ENCODE measurements around the gene SERINC5. TPM values are rescaled to one million over a fixed set of nuclear protein-coding genes. Genes with fewer than 3 reads are reported as not detected.
A peak's percentile ranks its signal among the peaks of the same experiment; 100 is the strongest.
"Not testable (repeated sequence)": the region's sequence is repeated elsewhere in the genome, so short reads cannot be mapped to it uniquely, and the experiment has no call there.

The SERINC5 gene
- total and polyA plus RNA-seq, 3 donors from 2014 or later: 62.3 to 217 (median 158) TPM

GRCh38 chr5:80275347-80275746 lies 19.5 kb upstream of the SERINC5 start:
- TF ChIP-seq, protein P1, sequence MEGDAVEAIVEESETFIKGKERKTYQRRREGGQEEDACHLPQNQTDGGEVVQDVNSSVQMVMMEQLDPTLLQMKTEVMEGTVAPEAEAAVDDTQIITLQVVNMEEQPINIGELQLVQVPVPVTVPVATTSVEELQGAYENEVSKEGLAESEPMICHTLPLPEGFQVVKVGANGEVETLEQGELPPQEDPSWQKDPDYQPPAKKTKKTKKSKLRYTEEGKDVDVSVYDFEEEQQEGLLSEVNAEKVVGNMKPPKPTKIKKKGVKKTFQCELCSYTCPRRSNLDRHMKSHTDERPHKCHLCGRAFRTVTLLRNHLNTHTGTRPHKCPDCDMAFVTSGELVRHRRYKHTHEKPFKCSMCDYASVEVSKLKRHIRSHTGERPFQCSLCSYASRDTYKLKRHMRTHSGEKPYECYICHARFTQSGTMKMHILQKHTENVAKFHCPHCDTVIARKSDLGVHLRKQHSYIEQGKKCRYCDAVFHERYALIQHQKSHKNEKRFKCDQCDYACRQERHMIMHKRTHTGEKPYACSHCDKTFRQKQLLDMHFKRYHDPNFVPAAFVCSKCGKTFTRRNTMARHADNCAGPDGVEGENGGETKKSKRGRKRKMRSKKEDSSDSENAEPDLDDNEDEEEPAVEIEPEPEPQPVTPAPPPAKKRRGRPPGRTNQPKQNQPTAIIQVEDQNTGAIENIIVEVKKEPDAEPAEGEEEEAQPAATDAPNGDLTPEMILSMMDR (IDR thresholded peaks at IDR 0.05): peak in 2 of 3 experiments; percentile 31 to 32
- no peak for TF ChIP-seq POLR2A (IDR thresholded peaks at IDR 0.05)
- no peak overlapping the region for H3K27ac ChIP-seq
- peak; percentile 54 for DNase-seq
- no peaks in the 10 kb centered on the region for H3K27me3 ChIP-seq
- no peaks in the 10 kb centered on the region for H3K36me3 ChIP-seq (ENCODE audit: low read depth, missing control alignments)
- 76 to 79% methylated on average over 2 of the region's 2 CpGs for WGBS, 2 donors
- H3K4me3 ChIP-seq: no peak overlapping the region
- intact Hi-C loops (cut with DNase I; ENCODE audit: low total_unique reads): loop anchor here (10.0 kb wide), 1 partner anchor 181 kb away; no protein-coding TSS in a partner anchor
- no peaks in the 10 kb centered on the region for H3K4me1 ChIP-seq
- H3K9me3 ChIP-seq: no peaks in the 10 kb centered on the region

GRCh38 chr5:80270543-80270942 lies 14.7 kb upstream of the SERINC5 start:
- H3K27me3 ChIP-seq; H3K4me3 ChIP-seq; H3K9me3 ChIP-seq; H3K4me1 ChIP-seq; DNase-seq; H3K36me3 ChIP-seq (ENCODE audit: low read depth, missing control alignments); H3K27ac ChIP-seq: not testable (repeated sequence)
- intact Hi-C loops (cut with DNase I; ENCODE audit: low total_unique reads): loop anchor here (10.0 kb wide), 1 partner anchor 176 kb away; no protein-coding TSS in a partner anchor
- 81 to 90% methylated on average over 2 of the region's 2 CpGs for WGBS, 2 donors

DNA sequence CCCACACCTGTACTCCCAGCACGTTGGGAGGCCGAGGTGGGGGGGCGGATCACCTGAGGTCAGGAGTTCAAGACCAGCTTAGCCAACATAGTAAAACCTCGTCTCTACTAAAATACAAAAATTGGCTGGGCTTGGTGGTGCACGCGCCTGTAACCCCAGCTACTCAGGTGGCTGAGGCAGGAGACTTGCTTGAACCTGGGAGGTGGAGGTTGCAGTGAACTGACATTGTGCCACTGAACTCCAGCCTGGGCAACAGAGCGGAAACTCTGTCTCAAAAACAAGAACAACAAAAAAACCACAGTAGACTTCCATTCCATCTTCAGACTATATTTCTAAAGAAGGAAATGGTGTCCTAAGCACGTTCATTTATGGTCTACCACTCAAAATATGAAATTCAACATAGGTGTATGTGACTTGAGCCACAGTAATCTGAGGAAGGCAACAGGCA lies 14.2 kb upstream of the SERINC5 start:
- 83 to 92% methylated on average over 8 of the region's 8 CpGs for WGBS, 2 donors
- H3K27ac ChIP-seq: no peak overlapping the region
- no peaks in the 10 kb centered on the region for H3K9me3 ChIP-seq
- no peak overlapping the region for H3K4me3 ChIP-seq
- H3K36me3 ChIP-seq (ENCODE audit: low read depth, missing control alignments): no peaks in the 10 kb centered on the region
- no peaks in the 10 kb centered on the region for H3K4me1 ChIP-seq
- no peak for TF ChIP-seq POLR2A (IDR thresholded peaks at IDR 0.05)
- TF ChIP-seq, protein P1 (IDR thresholded peaks at IDR 0.05): no peak
- intact Hi-C loops (cut with DNase I; ENCODE audit: low total_unique reads): loop anchor here (10.0 kb wide), 1 partner anchor 175 kb away; no protein-coding TSS in a partner anchor
- DNase-seq: no peak
- no peaks in the 10 kb centered on the region for H3K27me3 ChIP-seq

DNA sequence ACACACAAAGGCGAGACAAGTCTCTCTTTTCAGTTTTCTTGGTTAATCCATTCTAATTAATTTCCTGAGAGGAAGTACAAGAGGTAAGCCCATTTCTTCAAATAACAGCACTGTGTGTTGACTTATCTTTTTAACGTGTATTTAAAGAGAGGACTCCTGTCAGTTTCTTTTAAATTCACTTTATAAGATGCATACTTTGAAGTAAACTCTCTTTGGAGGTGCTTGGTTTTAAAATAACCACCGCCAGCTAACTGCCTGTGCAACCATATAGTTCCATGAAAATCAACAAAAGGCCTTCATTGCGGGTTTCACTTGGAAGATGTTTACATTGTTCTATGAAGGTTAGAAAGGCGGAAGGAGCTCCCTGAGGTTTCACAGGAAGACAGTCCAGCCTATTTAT lies 13.1 kb upstream of the SERINC5 start:
- WGBS, 2 donors: 45 to 52% methylated on average over 5 of the region's 5 CpGs
- TF ChIP-seq, protein P1 (IDR thresholded peaks at IDR 0.05): no peak
- TF ChIP-seq POLR2A (IDR thresholded peaks at IDR 0.05): no peak
- no peak for DNase-seq
- H3K9me3 ChIP-seq: no peaks in the 10 kb centered on the region
- H3K4me3 ChIP-seq: no peak overlapping the region
- no peaks in the 10 kb centered on the region for H3K27me3 ChIP-seq
- H3K36me3 ChIP-seq (ENCODE audit: low read depth, missing control alignments): no peaks in the 10 kb centered on the region
- peak overlapping the region in 1 of 2 donors; percentile 16 for H3K27ac ChIP-seq
- intact Hi-C loops (cut with DNase I; ENCODE audit: low total_unique reads): no loop called here
- H3K4me1 ChIP-seq: no peaks in the 10 kb centered on the region

DNA sequence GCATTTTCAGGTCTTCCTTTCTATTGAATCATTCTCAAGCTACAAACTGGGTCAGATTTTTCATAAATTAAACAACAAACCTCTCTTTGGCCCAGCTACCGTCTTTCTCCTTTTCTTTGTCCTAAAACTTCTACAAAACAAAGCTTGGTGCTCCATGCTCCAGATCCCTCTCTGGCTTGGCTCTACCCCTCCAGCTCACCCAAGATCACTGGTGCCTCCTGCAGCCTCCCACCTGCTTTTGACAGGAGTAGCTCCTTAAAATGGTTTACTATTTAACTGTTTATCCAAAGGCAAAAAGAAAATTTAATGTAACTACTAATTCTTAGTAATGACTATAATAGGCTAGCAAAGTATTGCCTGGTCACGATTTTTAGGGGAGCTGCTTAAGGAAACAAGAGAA lies 10.7 kb upstream of the SERINC5 start:
- Histone ChIP-seq H3K4me3 (no peak overlapping the region), H3K4me1 (no peaks in the 10 kb centered on the region), H3K27me3 (no peaks in the 10 kb centered on the region), H3K9me3 (no peaks in the 10 kb centered on the region), H3K36me3 (ENCODE audit: low read depth, missing control alignments) (no peaks in the 10 kb centered on the region), H3K27ac (no peak overlapping the region)
- intact Hi-C loops (cut with DNase I; ENCODE audit: low total_unique reads): no loop called here
- TF ChIP-seq, protein P1 (IDR thresholded peaks at IDR 0.05): no peak
- TF ChIP-seq POLR2A (IDR thresholded peaks at IDR 0.05): no peak
- no peak for DNase-seq
- WGBS, 2 donors: 63 to 72% methylated on average over 2 of the region's 2 CpGs

Data from testis (tissue), 3 donors.